Kidney capillary endothelial cell (primary cell): ENCODE data around the gene NHERF2.

Experiments used
- DNase-seq: peaks from one replicate; pipeline ENCODE4 v3.0.0-alpha.2; 2018; ENCODE audit warnings: low spot score

NHERF2 gene

GRCh38 chr16:2083409-2083808 is 56.7 kb downstream of the NHERF2 start:
- DNase-seq = no peak

- DNase-seq = no peak
These were observed 57.4 kb downstream of the NHERF2 start for GRCh38 chr16:2083876-2084780.

GRCh38 chr16:2084895-2085625 is 58.4 kb downstream of the NHERF2 start:
- DNase-seq = no peak

GRCh38 chr16:2085669-2086068 is 59.0 kb downstream of the NHERF2 start:
- DNase-seq = no peak

- no peak for DNase-seq
These were observed 59.5 kb downstream of the NHERF2 start for GRCh38 chr16:2086106-2086742.

GRCh38 chr16:2086812-2087747 is 60.4 kb downstream of the NHERF2 start:
- DNase-seq = no peak

GRCh38 chr16:2087748-2088631 is 61.3 kb downstream of the NHERF2 start:
- no peak for DNase-seq
